ENCODE results near the gene GLMP.

GRCh38 chr1:156242738-156243137 lies 52.7 kb downstream of the GLMP start:
- TF ChIP-seq CTCF (IDR thresholded peaks at IDR 0.05) (no peak), POLR2A (IDR thresholded peaks at IDR 0.05) (no peak)

Data from thyroid gland (tissue), 4 donors.